Activated CD8-positive, alpha-beta T cell treated with anti-CD3 and anti-CD28 coated beads, Interleukin-2, amount 10 ng/mL, durations not matched to agents 7 days and 5 days (primary cell): Measurements from ENCODE around the gene CACNA1C. TPM values are rescaled to one million over a fixed set of nuclear protein-coding genes. Genes with fewer than 3 reads are reported as not detected.

ENCODE experiments used
- ATAC-seq: fragments of 150-1000 bp; cut with Tn5 transposase; one replicate; pipeline ENCODE4 v1.10.0; 2021; ENCODE audit warnings: moderate library complexity
- CTCF ChIA-PET: fragments of 350-600 bp; sonication (Branson Sonifier 250); formaldehyde crosslinking; loops from one replicate; lab custom pipeline; 2021; ENCODE audit warnings: antibody characterized with exemption; lab: Charles Lee
- POLR2A ChIA-PET: fragments of 350-600 bp; sonication (Branson Sonifier 250); formaldehyde crosslinking; loops from one replicate; lab custom pipeline; 2021; ENCODE audit warnings: antibody characterized with exemption; lab: Charles Lee
- DNase-seq: peaks from one replicate; pipeline ENCODE4 v3.0.0-alpha.2; 2020
- H3K27ac Mint-ChIP-seq: one replicate; pipeline ENCODE4 v1.8.0; 2021; ENCODE audit warnings: mild to moderate bottlenecking, mixed read lengths
- H3K27me3 Mint-ChIP-seq: one replicate; pipeline ENCODE4 v1.8.0; 2021; ENCODE audit warnings: low read depth, mixed read lengths
- H3K36me3 Mint-ChIP-seq: one replicate; pipeline ENCODE4 v1.8.0; 2021; ENCODE audit warnings: low read depth, mixed read lengths
- H3K4me1 Mint-ChIP-seq: one replicate; pipeline ENCODE4 v1.8.0; 2021; ENCODE audit warnings: low read depth, mixed read lengths
- H3K4me3 Mint-ChIP-seq: one replicate; pipeline ENCODE4 v1.8.0; 2021; ENCODE audit warnings: mild to moderate bottlenecking, mixed read lengths
- H3K9me3 Mint-ChIP-seq: one replicate; pipeline ENCODE4 v1.8.0; 2022; ENCODE audit warnings: mixed read lengths; ENCODE audit not compliant: insufficient read depth
- total RNA-seq, 2 experiments: library from RNA; stranded (reverse); gene quantifications; one replicate each; pipeline ENCODE4 v1.2.3, GENCODE V29; 2021

CACNA1C gene
- total RNA-seq, 2 experiments from 2014 or later: 0.08 TPM

GRCh38 chr12:2138294-2138693, 85.5 kb downstream of the CACNA1C start:
- ChIA-PET CTCF (no interaction called here), POLR2A (no interaction called here)
- H3K27me3 Mint-ChIP-seq: no peaks in the 10 kb centered on the region
- no peak overlapping the region for H3K4me3 Mint-ChIP-seq
- no peak overlapping the region for H3K27ac Mint-ChIP-seq
- H3K4me1 Mint-ChIP-seq: no peaks in the 10 kb centered on the region
- ATAC-seq (no peak), DNase-seq (no peak)
- no peaks in the 10 kb centered on the region for H3K36me3 Mint-ChIP-seq
- no peaks in the 10 kb centered on the region for H3K9me3 Mint-ChIP-seq

- Mint-ChIP-seq H3K4me1 (no peaks in the 10 kb centered on the region), H3K36me3 (no peaks in the 10 kb centered on the region), H3K4me3 (no peak overlapping the region), H3K27ac (no peak overlapping the region), H3K9me3 (no peaks in the 10 kb centered on the region), H3K27me3 (no peaks in the 10 kb centered on the region)
- CTCF ChIA-PET: no interaction called here
- POLR2A ChIA-PET: no interaction called here
- DNase-seq (no peak), ATAC-seq (no peak)
Measured at GRCh38 chr12:2138871-2139308, 86.1 kb downstream of the CACNA1C start.

GRCh38 chr12:2139651-2140050, 86.9 kb downstream of the CACNA1C start:
- H3K27me3 Mint-ChIP-seq: peaks cover 1% of the 10 kb centered on the region
- no peak overlapping the region for H3K4me3 Mint-ChIP-seq
- POLR2A ChIA-PET: no interaction called here
- DNase-seq: no peak
- no peaks in the 10 kb centered on the region for H3K9me3 Mint-ChIP-seq
- no peaks in the 10 kb centered on the region for H3K4me1 Mint-ChIP-seq
- no peak overlapping the region for H3K27ac Mint-ChIP-seq
- ATAC-seq: no peak
- no peaks in the 10 kb centered on the region for H3K36me3 Mint-ChIP-seq
- CTCF ChIA-PET: no interaction called here

GRCh38 chr12:2140858-2141519, 88.2 kb downstream of the CACNA1C start:
- POLR2A ChIA-PET: no interaction called here

GRCh38 chr12:2142068-2142467, 89.3 kb downstream of the CACNA1C start:
- ChIA-PET CTCF (no interaction called here), POLR2A (no interaction called here)
- H3K4me3 Mint-ChIP-seq: no peak overlapping the region
- H3K27me3 Mint-ChIP-seq: peaks cover 6% of the 10 kb centered on the region
- no peaks in the 10 kb centered on the region for H3K4me1 Mint-ChIP-seq
- H3K27ac Mint-ChIP-seq: no peak overlapping the region
- no peaks in the 10 kb centered on the region for H3K36me3 Mint-ChIP-seq
- DNase-seq: no peak
- H3K9me3 Mint-ChIP-seq: no peaks in the 10 kb centered on the region
- no peak for ATAC-seq

More at GRCh38 chr12:2140858-2141519, 88.2 kb downstream of the CACNA1C start:
- CTCF ChIA-PET: no interaction called here
- Mint-ChIP-seq H3K36me3 (no peaks in the 10 kb centered on the region), H3K4me1 (no peaks in the 10 kb centered on the region), H3K9me3 (no peaks in the 10 kb centered on the region), H3K27me3 (peaks cover 3% of the 10 kb centered on the region), H3K27ac (no peak overlapping the region), H3K4me3 (no peak overlapping the region)
- no peak for ATAC-seq
- DNase-seq: no peak

DNA sequence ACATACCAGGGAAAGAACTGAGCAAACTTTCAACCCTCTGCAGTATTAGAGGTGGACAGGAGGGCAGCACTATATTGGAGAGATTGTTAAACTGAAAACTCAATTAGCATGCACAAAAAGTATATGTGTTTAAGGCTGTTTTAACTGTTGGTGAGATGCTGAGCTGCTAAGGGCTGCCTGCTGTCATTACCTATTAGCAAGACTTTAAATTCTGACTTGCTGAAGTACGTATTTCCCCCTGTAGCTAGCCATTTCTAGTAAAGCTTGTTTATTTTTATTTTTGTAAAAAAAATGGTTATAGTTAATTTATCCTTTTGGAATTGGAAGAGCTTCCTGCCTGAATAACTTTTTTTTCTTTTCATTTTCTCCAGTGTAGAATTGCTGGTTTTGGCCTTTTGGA, 92.2 kb downstream of the CACNA1C start:
- CTCF ChIA-PET: no interaction called here

GRCh38 chr12:2145433-2145998, 92.7 kb downstream of the CACNA1C start:
- no peak for DNase-seq
- POLR2A ChIA-PET: no interaction called here
- Mint-ChIP-seq H3K27ac (no peak overlapping the region), H3K4me3 (no peak overlapping the region), H3K4me1 (no peaks in the 10 kb centered on the region), H3K36me3 (no peaks in the 10 kb centered on the region), H3K27me3 (peaks cover 10% of the 10 kb centered on the region), H3K9me3 (no peaks in the 10 kb centered on the region)
- no peak for ATAC-seq
- CTCF ChIA-PET: no interaction called here

More for the DNA sequence above, 92.2 kb downstream of the CACNA1C start:
- Mint-ChIP-seq H3K27ac (no peak overlapping the region), H3K27me3 (peaks cover 10% of the 10 kb centered on the region), H3K4me1 (no peaks in the 10 kb centered on the region), H3K4me3 (no peak overlapping the region), H3K36me3 (no peaks in the 10 kb centered on the region), H3K9me3 (no peaks in the 10 kb centered on the region)
- POLR2A ChIA-PET: no interaction called here
- DNase-seq (no peak), ATAC-seq (no peak)

DNA sequence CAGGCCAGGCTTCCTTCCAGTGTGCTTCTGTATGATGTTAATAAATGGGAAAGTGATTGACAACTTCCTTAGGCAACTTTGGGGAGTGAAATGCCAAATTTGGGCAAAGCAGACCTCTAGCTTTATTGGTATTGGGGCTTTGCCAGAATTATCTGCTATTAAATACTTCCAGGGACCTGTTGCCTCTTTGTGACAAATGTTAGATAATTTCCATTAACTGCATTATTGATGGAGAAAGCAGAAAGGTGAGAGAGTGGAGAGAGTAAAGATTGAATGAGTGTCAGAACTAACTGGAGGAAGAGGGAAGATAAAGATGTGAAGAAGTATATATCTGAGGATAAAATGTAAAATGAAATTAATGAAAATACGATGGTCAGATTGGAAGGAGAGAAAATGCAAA, 94.5 kb downstream of the CACNA1C start:
- ChIA-PET CTCF (no interaction called here), POLR2A (no interaction called here)
- DNase-seq (no peak), ATAC-seq (no peak)
- H3K27ac Mint-ChIP-seq: no peak overlapping the region
- H3K4me3 Mint-ChIP-seq: no peak overlapping the region
- H3K9me3 Mint-ChIP-seq: no peaks in the 10 kb centered on the region
- peaks cover 13% of the 10 kb centered on the region for H3K27me3 Mint-ChIP-seq
- no peaks in the 10 kb centered on the region for H3K4me1 Mint-ChIP-seq
- no peaks in the 10 kb centered on the region for H3K36me3 Mint-ChIP-seq

DNA sequence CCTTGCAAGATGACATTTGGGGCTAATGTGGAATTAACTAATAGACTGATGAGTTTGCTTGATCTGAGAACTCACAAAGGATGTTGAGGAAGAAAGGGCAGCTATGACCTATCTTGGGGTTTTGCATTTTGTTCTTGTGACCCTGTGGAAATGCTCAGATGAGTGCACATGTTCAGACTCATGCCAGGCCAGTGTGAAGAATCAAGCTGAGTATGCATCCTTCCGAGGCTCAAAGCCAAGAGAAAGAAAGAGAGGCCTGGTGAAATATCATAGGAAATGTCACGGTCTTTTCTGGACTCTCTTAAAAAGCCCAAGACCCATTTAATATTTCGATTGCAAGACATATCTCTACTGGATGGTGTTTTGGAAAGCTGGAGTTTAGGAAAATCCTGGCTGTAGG, 96.3 kb downstream of the CACNA1C start:
- Mint-ChIP-seq H3K9me3 (no peaks in the 10 kb centered on the region), H3K4me1 (no peaks in the 10 kb centered on the region), H3K36me3 (no peaks in the 10 kb centered on the region), H3K27ac (no peak overlapping the region), H3K27me3 (peaks cover 13% of the 10 kb centered on the region), H3K4me3 (no peak overlapping the region)
- ATAC-seq (no peak), DNase-seq (no peak)
- POLR2A ChIA-PET: no interaction called here
- CTCF ChIA-PET: no interaction called here

DNA sequence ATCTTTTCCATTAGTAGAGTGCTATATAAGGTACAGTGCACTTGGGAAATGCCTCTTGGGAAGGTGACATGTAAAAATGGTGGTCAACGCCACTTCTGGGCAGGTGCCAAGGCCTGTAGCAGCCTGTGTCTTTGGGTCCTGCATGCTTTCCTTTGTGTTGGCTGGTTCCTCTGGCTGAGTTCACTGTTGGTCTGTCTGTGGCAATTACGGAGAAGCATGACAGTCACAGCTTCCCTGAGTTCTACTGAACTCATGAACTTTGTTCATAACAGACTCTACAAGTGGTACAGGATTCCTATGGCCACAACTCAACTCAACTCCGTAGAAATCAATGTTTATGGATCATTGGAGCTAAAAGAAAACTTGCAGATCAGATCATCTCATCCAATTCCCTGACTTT, 98.0 kb downstream of the CACNA1C start:
- Mint-ChIP-seq H3K9me3 (no peaks in the 10 kb centered on the region), H3K27ac (no peak overlapping the region), H3K27me3 (peaks cover 14% of the 10 kb centered on the region), H3K4me1 (no peaks in the 10 kb centered on the region), H3K4me3 (no peak overlapping the region), H3K36me3 (no peaks in the 10 kb centered on the region)
- no peak for DNase-seq
- CTCF ChIA-PET: no interaction called here
- POLR2A ChIA-PET: no interaction called here
- ATAC-seq: no peak

- DNase-seq (no peak), ATAC-seq (no peak)
- ChIA-PET POLR2A (no interaction called here), CTCF (no interaction called here)
- no peaks in the 10 kb centered on the region for H3K4me1 Mint-ChIP-seq
- no peaks in the 10 kb centered on the region for H3K9me3 Mint-ChIP-seq
- peaks cover 14% of the 10 kb centered on the region for H3K27me3 Mint-ChIP-seq
- H3K36me3 Mint-ChIP-seq: no peaks in the 10 kb centered on the region
- no peak overlapping the region for H3K27ac Mint-ChIP-seq
- no peak overlapping the region for H3K4me3 Mint-ChIP-seq
Measured at GRCh38 chr12:2151391-2151790, 98.6 kb downstream of the CACNA1C start.

- no peaks in the 10 kb centered on the region for H3K9me3 Mint-ChIP-seq
- CTCF ChIA-PET: no interaction called here
- ATAC-seq: no peak
- H3K4me3 Mint-ChIP-seq: no peak overlapping the region
- no peak overlapping the region for H3K27ac Mint-ChIP-seq
- no peaks in the 10 kb centered on the region for H3K4me1 Mint-ChIP-seq
- H3K27me3 Mint-ChIP-seq: peaks cover 15% of the 10 kb centered on the region
- POLR2A ChIA-PET: no interaction called here
- DNase-seq: no peak
- H3K36me3 Mint-ChIP-seq: no peaks in the 10 kb centered on the region
Measured at GRCh38 chr12:2152134-2152533, 99.3 kb downstream of the CACNA1C start.

DNA sequence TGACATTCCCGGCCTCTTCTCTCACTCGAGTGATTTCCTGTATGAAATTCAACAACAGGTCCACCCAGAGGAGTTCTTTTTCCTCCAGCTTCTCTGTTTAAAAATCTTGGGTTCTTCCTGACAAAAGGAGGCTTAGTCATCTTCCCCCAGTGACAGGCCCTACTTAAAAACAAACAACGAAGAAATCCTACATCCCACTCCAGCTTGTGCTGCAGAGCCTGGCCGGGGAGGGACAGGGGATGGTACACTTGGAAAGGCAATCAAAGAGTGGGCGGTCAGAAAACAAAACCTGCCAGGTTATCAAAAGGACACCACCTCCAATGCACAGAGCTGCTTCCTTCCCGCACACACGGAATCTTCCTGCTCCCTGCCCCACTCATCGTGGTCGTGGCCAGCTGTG, 101.3 kb downstream of the CACNA1C start:
- H3K4me1 Mint-ChIP-seq: no peaks in the 10 kb centered on the region
- no peak overlapping the region for H3K27ac Mint-ChIP-seq
- no peaks in the 10 kb centered on the region for H3K9me3 Mint-ChIP-seq
- POLR2A ChIA-PET: no interaction called here
- no peak overlapping the region for H3K4me3 Mint-ChIP-seq
- DNase-seq (no peak), ATAC-seq (no peak)
- peaks cover 12% of the 10 kb centered on the region for H3K27me3 Mint-ChIP-seq
- H3K36me3 Mint-ChIP-seq: no peaks in the 10 kb centered on the region
- CTCF ChIA-PET: no interaction called here
